HepG2 (cell line): ENCODE results near the gene PRMT2. TPM values are rescaled to one million over a fixed set of nuclear protein-coding genes. Genes with fewer than 3 reads are reported as not detected.

Experiments
- ATAC-seq: fragments of 200-7000 bp; cut with Tn5 transposase; 3 replicates; pipeline ENCODE4 v1.9.1; 2020; ENCODE audit warnings: mild to moderate bottlenecking, moderate library complexity
- BruUV-seq: library from RNA; stranded (reverse); fragments of 400-500 nt; replicated peaks from 2 replicates; lab custom pipeline; 2021; lab: Mats Ljungman, UMichigan
- CTCF ChIA-PET: fragments of 300-600 bp; formaldehyde crosslinking; extraction: SDS; loops from one replicate; lab custom pipeline; 2021; ENCODE audit warnings: low total read pairs, inconsistent platforms, low intra/inter-chr PET ratio; lab: Yijun Ruan, JAX
- POLR2A ChIA-PET: fragments of 350-600 bp; sonication (Branson Sonifier 250); formaldehyde crosslinking; loops from one replicate; lab custom pipeline; 2020; ENCODE audit warnings: antibody characterized with exemption, inconsistent platforms; lab: Yijun Ruan, JAX
- DNase-seq: peaks from one replicate; pipeline ENCODE4 v3.0.0-alpha.2; 2015; ENCODE audit warnings: low spot score
- FAIRE-seq: peaks from 3 replicates; lab custom pipeline; 2011; peaks lifted over from hg19 to GRCh38; lab: Jason Lieb, UNC
- H2AFZ ChIP-seq: one replicate; pipeline ENCODE4 v1.6.1; 2011; ENCODE audit warnings: low read length, inconsistent platforms
- H3K27ac ChIP-seq: fragments of 300-600 bp; 3 replicates; pipeline ENCODE4 v1.8.0; 2011; ENCODE audit warnings: mixed run types, mild to moderate bottlenecking, mixed read lengths, low read length, inconsistent platforms; ENCODE audit not compliant: insufficient read depth; ENCODE audit errors: extremely low read length
- H3K27me3 ChIP-seq, 2 experiments: fragments of 200-600 bp in 1 of 2; 2 replicates in 1 of 2; 3 replicates in 1 of 2; pipeline versions ENCODE4 v1.6.0 to v1.8.0; 2011; ENCODE audit warnings: low read length in 2 of 2, mild to moderate bottlenecking in 2 of 2, moderate library complexity in 2 of 2, inconsistent platforms in 1 of 2; ENCODE audit not compliant: insufficient read depth in 2 of 2, control insufficient read depth in 1 of 2
- H3K36me3 ChIP-seq, 2 experiments: fragments of 200-600 bp in 1 of 2; replicated peaks in 1 of 2; 2 replicates in 1 of 2; 3 replicates in 1 of 2; pipeline versions ENCODE4 v1.5.1 to v1.8.0; 2011; ENCODE audit warnings: low read length in 2 of 2, inconsistent platforms in 1 of 2; ENCODE audit not compliant: insufficient read depth in 2 of 2, control insufficient read depth in 1 of 2
- H3K4me1 ChIP-seq: 2 replicates; pipeline ENCODE4 v1.5.1; 2012; ENCODE audit warnings: low read length, inconsistent platforms; ENCODE audit not compliant: insufficient read depth
- H3K4me2 ChIP-seq: 2 replicates; pipeline ENCODE4 v1.6.0; 2011; ENCODE audit warnings: low read depth, low read length, inconsistent platforms
- H3K4me3 ChIP-seq, 3 experiments: fragments of 200-600 bp in 1 of 3; sonication (generic), shearing (Covaris generic) in 1 of 3; replicated peaks in 1 of 3; 2 replicates each; pipeline ENCODE4 v1.5.1; 2011 to 2016; ENCODE audit warnings: low read length in 3 of 3, inconsistent platforms in 2 of 3, low read depth in 2 of 3, mild to moderate bottlenecking in 2 of 3, control low read depth in 1 of 3, mixed read lengths in 1 of 3; ENCODE audit not compliant: insufficient read depth in 1 of 3
- H3K79me2 ChIP-seq: one replicate; pipeline ENCODE4 v1.6.1; 2011; ENCODE audit warnings: low read length, inconsistent platforms; ENCODE audit not compliant: insufficient read depth
- H3K9ac ChIP-seq: 2 replicates; pipeline ENCODE4 v1.6.0; 2011; ENCODE audit warnings: mild to moderate bottlenecking, low read depth, low read length, inconsistent platforms; ENCODE audit not compliant: insufficient read depth
- H3K9me3 ChIP-seq: 2 replicates; pipeline ENCODE4 v1.5.1; 2012; ENCODE audit warnings: mild to moderate bottlenecking, low read length
- H4K20me1 ChIP-seq: 2 replicates; pipeline ENCODE4 v1.6.0; 2011; ENCODE audit warnings: inconsistent platforms, mild to moderate bottlenecking, low read length, moderate library complexity; ENCODE audit not compliant: insufficient read depth
- HNF4A ChIP-seq: sonication (generic); formaldehyde crosslinking; IDR thresholded peaks from 2 replicates; pipeline ENCODE4 v1.4.0; 2020; ENCODE audit warnings: missing genetic modification reagents
- HNRNPL ChIP-seq: fragments of 200-400 bp; formaldehyde crosslinking; IDR thresholded peaks from 2 replicates; pipeline ENCODE4 v1.6.1; 2017; ENCODE audit warnings: mild to moderate bottlenecking, low read depth, low read length
- SIX4 ChIP-seq: sonication (generic); formaldehyde crosslinking; IDR thresholded peaks from 2 replicates; pipeline ENCODE4 v1.4.0; 2020; ENCODE audit warnings: missing genetic modification reagents
- ZNF687 ChIP-seq: sonication (generic); formaldehyde crosslinking; IDR thresholded peaks from 2 replicates; pipeline ENCODE4 v1.5.1; 2020; ENCODE audit warnings: mild to moderate bottlenecking, missing genetic modification reagents, moderate library complexity
- WGBS: methylation state at CpG from one replicate; pipeline ENCODE4 v1.1.6; 2017; ENCODE audit warnings: low lambda C conversion rate; 5-methylcytosine and 5-hydroxymethylcytosine counted together
- in situ Hi-C: cut with HindIII; loops from 2 replicates; pipeline ENCODE4 v1.10.0; 2017; ENCODE audit warnings: low pct_unique_long_range_greater_than_20kb; ENCODE audit not compliant: extremely low pct_ligation_motif_present
- intact Hi-C: fragments of 100-400 bp; cut with micrococcal nuclease; formaldehyde crosslinking; loops from one replicate; pipeline ENCODE4 v1.10.0; 2022; ENCODE audit not compliant: unreplicated experiment
- polyA plus RNA-seq, 8 experiments: library from polyadenylated mRNA; depleted of rRNA in 3 of 8; stranded (reverse) in 7 of 8; unstranded in 1 of 8; fragments of >200 nt; fragmentation: Illumina TruSeq in 4 of 8; extraction: Trizol in 4 of 8; gene quantifications; 2 replicates each; pipeline versions ENCODE4 v1.2.1 to v1.2.3, GENCODE V29; 2011 to 2016; ENCODE audit warnings: low read depth in 4 of 8, missing spikeins in 1 of 8, mixed read lengths in 1 of 8; ENCODE audit not compliant: insufficient read depth in 1 of 8
- total RNA-seq, 5 experiments: library from RNA; depleted of rRNA; stranded (reverse); fragments of >200 nt; fragmentation: Illumina TruSeq; extraction: Trizol; gene quantifications; 2 replicates each; pipeline ENCODE4 v1.2.3, GENCODE V29; 2016; ENCODE audit warnings: low read depth in 1 of 5

PRMT2 gene
- total and polyA plus RNA-seq, 2 of the 13 experiments (the other 11 are each of a cell fraction or from before 2014, with no cell fraction given) = 54.4 to 78.8 TPM

- TF ChIP-seq SIX4 (CRISPR knock-in tag) (no peak), HNF4A (CRISPR knock-in tag) (no peak), ZNF687 (0 out of 2 replicates have a peak, but pooled peaks have one; percentile 10), HNRNPL (peak; percentile 74; the same call in 1 of the 2 replicates)
- intact Hi-C loops = no loop called here
- no peaks in the 10 kb centered on the region for H3K36me3 ChIP-seq
- no peak for FAIRE-seq
- no peak within 1 kb of the TSS for H3K4me2 ChIP-seq
- no peak for DNase-seq
- no peak within 1 kb of the TSS for H2AFZ ChIP-seq
- no peaks in the 10 kb centered on the region for H4K20me1 ChIP-seq
- H3K27me3 ChIP-seq = peaks cover 0 to 33% of the 10 kb centered on the region in 2 experiments; a peak in 3 of 5 replicates
- H3K79me2 ChIP-seq = no peaks in the 10 kb centered on the region
- BruUV-seq = no TSS peak
- POLR2A ChIA-PET = interaction anchor here (0.9 kb wide), 1 partner anchor 30 kb away, joined by 3 read pairs; the partner anchor contains the start of gene PRMT2
- no peak within 1 kb of the TSS for H3K9ac ChIP-seq
- in situ Hi-C loops = no loop called here
- peak; percentile 34; the same call in 1 of the 3 replicates for ATAC-seq
- H3K4me3 ChIP-seq = no peak within 1 kb of the TSS
- no peaks in the 10 kb centered on the region for H3K9me3 ChIP-seq
- H3K27ac ChIP-seq = no peak within 1 kb of the TSS
- CTCF ChIA-PET = no interaction called here
- peaks cover 35% of the 10 kb centered on the region for H3K4me1 ChIP-seq
- 64% methylated on average over 10 of the region's 15 CpGs for WGBS
Measured at GRCh38 chr21:46604975-46605766, 30.3 kb upstream of the PRMT2 start, which contains the start of gene S100B. Gene S100B, minus strand, starts transcription at chr21:46605082. Its CDS starts 2,667 bp downstream, at chr21:46602415.
